ENCODE results near the gene SPIB.

The SPIB gene

DNA sequence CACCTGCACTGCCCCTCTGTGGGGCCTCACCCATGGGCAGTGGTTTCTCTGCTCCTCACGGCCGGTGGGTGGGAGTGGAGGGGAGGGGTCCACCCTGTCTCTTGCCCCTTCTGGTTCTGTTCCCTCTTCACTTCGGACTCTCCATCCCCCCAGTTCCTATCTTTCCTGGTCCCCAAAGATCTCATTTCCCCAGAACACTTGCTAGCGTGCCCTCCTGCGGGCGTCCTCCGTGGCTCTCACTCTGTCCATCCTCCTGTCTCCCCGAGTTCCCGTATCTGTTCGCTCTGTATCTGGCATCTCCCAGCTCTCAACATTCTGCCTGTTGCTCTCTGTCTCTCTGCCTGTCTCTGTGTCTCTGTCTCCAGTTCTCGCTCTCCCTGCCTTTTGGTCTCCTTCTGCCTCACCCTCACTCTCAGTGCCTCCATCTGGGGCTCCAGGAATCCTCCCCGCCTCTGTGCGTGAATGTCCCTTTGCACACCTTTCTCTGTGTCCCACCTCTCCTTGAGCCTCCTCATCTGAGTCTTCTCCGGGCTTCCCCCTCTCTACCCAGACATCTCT lies 363 bp downstream of the SPIB start:
- DNase-seq (ENCODE audit: low read depth in 2 of 2) = no peak

DNA sequence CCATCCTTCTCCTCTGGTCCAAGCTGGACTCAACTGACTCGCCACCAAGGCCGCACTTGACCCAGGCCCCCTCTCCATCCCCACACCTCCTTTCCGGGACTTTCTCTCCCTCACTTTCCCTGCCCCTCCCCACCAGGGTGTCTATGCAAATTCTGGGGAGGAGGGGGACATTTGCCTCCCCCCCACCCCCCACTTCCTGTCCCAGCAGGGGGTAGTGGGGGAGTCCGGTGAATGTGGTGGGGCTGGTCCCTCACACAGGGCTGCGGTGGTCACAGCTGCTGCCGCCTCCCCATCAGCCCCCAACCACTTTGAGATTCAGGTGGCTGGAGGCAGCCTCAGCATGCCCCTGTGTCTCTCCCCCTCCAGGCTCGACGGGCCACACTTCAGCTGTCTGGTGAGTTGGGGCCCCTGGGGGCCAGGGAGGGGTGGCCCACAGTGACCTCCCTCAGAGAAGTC lies 870 bp downstream of the SPIB start:
- no peak for DNase-seq (ENCODE audit: low read depth in 2 of 2)

DNA sequence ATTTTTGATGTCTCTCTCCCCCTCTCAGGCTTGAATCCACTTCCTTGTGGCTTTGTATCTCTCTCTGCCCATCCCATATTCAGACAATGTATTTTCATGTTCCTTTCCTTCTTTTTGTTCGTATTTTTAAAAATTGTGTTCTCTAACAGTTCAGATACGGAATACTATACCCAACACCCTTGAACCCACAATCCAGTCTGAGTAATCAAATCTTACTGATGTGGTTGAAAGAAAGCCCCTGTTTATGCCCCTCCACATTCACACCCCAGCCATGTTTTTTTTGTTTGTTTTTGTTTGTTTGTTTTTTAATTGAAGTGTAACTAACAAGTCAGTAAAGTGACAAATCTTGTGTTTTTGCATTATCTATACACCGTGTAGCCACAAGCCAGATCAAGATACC lies 1.4 kb downstream of the SPIB start:
- no peak for DNase-seq (ENCODE audit: low read depth in 2 of 2)

DNA sequence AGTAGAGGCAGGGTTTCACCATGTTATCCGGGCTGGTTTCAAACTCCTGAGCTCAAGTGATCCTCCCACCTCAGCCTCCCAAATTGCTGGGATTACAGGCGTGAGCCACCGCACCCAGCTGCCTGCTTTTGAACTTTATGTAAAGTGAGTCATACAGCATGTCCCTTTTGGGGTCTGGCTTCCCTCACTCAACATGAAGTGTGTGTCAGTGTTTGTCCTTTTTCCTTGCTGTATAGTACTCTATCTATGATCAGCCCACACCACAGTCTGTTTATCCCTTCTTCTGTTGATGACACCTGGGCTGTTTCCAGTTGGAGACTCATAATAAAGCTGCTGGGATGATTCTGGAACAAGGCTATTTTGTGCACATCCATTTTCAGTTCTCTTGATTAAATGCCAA lies 2.1 kb downstream of the SPIB start:
- no peak for DNase-seq (ENCODE audit: low read depth in 2 of 2)

DNA sequence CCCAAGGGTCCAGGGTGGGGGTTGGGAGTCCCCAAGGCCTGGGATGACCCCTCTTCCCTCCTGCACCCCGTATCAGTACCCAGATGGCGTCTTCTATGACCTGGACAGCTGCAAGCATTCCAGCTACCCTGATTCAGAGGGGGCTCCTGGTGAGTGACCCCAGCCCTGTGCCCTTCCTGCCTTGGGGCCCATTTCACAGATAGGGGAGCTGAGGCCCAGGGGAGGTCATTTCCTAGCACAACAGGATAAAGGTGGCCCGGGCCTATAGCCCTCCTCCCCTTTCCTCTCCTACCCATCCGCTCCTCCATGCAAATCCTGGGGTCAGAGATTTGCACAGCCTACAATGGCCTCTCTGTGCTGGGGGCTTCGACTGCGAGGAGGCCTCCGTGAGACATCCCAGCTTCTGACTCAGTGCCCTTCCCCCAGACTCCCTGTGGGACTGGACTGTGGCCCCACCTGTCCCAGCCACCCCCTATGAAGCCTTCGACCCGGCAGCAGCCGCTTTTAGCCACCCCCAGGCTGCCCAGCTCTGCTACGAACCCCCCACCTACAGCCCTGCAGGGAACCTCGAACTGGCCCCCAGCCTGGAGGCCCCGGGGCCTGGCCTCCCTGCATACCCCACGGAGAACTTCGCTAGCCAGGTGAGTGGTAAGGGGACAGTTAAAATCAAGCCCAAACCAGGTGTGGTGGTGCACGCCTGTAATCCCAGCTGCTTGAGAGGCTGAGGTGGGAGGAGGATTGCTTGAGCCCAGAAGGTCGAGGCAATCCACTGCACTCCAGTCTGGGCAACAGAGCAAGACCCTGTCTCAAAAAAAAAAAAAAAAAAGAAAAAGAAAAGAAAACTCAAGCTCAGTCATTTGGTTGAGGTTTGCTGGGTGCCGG lies 3.9 kb downstream of the SPIB start:
- DNase-seq (ENCODE audit: low read depth in 2 of 2) = no peak

DNA sequence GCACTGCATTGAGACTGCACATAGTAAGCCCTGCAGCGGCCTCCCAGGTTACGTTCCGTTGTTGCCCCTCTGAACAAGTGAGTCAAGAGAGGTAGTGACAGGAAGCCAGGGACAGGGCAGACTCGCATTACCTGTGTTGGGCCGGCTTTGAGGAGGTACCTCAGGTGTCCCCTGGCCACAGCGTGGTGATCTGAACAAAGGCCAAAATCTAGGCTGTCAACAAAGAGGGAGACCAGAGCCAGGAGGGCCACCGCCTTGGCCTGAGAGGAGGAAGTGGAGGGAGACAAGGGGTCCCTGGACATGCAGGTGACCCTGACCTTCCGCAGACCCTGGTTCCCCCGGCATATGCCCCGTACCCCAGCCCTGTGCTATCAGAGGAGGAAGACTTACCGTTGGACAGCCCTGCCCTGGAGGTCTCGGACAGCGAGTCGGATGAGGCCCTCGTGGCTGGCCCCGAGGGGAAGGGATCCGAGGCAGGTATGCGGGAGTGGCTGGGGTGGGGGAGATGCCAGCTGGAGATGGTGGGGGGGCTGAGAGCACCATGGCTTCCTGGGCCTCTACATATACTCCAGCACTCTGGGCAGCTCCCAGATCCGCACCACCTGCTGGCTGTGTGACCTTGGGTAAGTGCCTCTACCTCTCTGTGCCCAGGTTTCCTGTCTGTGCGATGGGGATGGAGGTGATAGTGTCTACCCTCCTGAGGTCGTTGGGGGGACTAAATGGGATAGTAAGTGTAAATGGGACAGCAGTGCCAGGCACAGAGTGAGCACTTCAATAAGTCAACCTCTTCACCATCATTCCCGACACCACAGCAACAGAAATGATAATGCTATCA lies 4.8 kb downstream of the SPIB start:
- DNase-seq (ENCODE audit: low read depth in 2 of 2) = no peak

DNA sequence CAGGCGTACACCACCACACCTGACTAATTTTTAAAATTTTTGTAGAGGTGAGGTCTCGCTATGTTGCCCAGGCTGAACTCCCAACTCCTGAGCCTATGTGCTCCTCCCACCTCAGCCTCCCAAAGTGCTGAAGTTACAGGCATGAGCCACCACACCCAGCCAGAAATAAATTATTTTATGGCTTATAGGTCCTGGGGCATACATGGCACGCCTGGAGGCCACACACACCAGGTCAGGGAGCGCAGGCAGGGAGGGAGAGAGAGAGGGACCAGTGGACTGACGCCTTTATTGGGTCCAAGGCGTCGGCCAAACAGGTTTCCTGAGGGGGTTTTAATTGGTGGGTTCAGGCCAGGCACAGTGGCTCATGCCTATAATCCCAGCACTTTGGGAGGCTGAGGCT lies 6.8 kb downstream of the SPIB start:
- no peak for DNase-seq (ENCODE audit: low read depth in 2 of 2)

DNA sequence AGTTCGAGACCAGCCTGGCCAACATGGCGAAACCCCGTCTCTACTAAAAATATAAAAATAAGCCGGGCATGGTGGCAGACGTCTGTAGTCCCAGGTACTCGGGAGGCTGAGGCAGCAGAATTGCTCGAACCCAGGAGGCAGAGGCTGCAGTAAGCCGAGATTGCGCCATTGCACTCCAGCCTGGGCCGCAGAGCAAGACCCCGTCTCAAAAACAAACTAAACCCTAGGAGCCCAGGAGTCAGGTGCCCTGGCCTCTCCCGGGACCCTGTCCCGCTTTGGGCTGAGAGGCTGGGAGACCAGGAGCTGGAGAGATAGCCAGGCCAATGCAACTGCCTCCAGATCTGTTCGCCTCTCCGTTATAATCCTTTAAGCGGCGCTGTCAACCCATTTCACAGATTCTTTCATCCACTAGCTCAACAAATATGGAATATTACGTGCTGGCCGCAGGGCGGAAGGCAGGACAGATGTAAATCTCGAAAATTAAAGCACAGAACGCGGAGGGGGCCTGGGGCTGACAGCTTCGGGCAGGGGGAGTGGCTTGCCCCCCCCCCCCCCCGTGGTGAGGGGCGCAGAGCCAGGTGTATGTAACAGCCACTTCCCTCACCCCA lies 8.7 kb downstream of the SPIB start:
- no peak for DNase-seq (ENCODE audit: low read depth in 2 of 2)

DNA sequence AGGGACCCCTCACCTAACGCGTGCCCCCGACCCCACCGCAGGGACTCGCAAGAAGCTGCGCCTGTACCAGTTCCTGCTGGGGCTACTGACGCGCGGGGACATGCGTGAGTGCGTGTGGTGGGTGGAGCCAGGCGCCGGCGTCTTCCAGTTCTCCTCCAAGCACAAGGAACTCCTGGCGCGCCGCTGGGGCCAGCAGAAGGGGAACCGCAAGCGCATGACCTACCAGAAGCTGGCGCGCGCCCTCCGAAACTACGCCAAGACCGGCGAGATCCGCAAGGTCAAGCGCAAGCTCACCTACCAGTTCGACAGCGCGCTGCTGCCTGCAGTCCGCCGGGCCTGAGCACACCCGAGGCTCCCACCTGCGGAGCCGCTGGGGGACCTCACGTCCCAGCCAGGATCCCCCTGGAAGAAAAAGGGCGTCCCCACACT lies 9.3 kb downstream of the SPIB start:
- no peak for DNase-seq (ENCODE audit: low read depth in 2 of 2)

DNA sequence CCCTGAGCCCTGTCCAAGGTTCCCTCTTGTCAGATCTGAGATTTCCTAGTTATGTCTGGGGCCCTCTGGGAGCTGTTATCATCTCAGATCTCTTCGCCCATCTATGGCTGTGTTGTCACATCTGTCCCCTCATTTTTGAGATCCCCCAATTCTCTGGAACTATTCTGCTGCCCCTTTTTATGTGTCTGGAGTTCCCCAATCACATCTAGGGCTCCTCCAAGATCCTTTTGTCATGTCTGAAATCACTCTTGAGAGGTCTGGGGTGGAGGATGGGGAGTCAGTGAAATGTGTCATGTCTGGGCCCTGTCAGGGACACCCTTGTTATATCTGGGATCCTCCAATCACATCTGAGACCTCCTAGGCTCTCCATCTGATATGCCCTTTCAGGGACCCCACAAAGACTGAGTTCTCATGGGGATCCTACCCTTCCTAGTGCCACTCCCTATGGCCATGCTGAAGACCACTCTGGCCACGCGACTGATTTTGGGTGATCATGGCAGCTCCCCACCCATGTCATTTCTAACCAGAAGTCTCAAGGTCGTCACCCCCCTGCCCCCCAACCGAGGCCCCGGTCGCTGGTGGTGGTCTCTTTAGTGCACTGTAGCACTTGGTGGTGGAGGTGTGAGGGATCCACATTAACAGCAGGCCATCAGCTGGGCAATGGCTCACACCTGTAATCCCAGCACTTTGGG lies 10.2 kb downstream of the SPIB start:
- DNase-seq (ENCODE audit: low read depth in 2 of 2) = no peak

DNA sequence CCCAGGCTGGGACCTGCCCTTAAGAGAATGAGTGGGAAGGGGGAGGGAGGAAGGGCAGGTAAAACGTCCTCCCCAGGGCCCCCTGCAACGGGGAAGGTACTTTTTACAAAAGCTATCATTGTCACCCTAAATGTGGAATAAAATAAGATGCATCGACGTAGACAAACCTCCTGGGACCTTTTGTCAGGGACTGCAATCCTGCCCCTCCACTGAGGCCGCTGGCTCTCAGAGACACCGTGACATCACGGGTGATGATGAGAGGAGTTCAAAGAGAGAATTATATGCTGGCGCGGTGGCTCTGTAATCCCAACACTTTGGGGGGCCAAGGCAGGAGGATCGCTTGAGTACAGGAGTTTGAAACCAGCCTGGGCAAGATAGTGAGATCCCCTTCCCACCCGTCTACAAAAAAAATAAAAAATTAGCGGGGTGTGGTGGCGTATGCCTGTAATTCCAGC lies 12.2 kb downstream of the SPIB start:
- DNase-seq (ENCODE audit: low read depth in 2 of 2) = no peak

DNA sequence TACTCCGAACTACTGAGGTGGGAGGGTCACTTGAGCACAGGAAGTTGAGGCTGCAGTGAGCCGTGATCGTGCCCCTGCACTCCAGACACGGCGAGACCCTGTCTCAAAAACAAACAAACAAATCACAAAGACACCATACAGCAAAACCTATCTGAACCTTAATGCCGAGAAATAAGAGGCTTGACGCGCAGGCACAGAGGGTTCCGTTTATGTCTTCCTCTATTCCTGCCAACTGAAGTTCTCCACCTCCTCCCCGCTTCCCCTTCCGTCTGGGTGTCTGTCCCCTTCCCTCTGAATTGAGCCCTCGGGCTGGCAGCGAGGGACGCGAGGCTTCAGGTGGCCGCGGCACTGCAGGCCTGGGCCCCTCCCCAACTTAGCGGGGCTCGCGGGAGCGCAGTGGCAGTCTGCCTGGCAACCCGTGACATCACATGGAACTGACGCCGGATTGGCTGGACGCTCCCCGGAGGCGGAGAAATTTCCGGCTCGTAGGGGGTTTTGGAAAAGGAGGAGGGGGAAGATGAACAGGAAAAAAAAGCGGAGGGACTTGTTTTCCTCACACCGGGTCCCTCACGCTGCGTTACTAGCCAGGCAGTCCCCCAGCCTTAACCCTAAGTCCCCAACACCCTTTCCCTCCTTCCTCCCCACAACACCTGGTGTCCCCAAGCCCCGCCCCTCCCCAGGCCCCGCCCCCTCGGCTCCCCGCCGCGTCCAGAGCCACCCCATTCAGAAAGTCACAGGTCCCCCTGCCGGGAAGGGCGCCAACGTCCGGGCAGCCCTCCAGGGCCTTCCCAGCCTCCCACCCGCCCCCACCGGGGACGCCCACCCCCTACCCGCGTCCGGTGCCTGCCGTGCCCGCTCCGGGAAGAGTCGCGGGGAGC lies 12.8 kb downstream of the SPIB start:
- peak; percentile 55 to 84 for DNase-seq (ENCODE audit: low read depth in 2 of 2)

DNA sequence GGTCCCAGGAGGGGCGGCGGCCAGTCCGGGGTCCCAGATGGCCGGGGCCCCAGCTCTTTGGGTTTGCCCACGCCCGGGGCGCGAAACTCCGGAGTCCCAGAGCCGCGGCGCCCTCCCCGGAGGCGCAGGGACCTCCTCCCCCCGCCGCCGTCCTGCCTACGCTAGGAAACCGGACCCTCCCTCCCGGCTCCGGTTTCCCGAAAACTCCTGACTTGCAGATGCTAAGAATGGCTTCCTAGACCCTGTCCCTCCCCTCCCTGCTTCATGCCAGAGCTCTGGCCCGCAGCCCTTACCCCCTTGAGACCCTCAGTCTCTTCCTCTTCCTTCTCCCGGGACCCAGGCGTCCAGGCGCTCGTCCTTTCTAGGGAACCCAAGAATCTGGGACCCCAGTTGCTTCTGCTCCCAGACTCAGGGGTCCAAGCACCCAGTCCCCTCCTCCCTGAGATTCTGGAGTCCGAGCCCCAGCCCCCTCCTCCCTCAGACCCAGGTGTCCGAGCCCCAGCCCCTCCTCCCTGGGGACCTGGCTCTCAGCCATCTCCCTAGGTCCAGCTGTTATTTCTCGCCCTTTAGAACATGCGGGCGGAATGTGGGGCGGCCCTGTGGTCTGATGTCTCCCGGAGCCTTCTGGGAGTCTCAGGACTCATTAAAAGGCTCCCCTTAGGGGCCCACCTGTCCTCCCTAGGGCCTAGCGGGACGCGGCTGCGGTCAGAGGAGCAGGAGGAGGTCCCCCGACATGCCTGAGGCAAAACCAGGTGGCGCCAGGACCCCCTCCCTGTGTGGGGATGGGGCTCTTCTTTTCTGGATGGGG lies 13.7 kb downstream of the SPIB start, which contains the start of gene MYBPC2:
MYBPC2 (plus strand) TSS at position 672 of the 808 bp plus-strand sequence; CDS start at position 734, 62 bp downstream.
- DNase-seq (ENCODE audit: low read depth in 2 of 2) = no peak

DNA sequence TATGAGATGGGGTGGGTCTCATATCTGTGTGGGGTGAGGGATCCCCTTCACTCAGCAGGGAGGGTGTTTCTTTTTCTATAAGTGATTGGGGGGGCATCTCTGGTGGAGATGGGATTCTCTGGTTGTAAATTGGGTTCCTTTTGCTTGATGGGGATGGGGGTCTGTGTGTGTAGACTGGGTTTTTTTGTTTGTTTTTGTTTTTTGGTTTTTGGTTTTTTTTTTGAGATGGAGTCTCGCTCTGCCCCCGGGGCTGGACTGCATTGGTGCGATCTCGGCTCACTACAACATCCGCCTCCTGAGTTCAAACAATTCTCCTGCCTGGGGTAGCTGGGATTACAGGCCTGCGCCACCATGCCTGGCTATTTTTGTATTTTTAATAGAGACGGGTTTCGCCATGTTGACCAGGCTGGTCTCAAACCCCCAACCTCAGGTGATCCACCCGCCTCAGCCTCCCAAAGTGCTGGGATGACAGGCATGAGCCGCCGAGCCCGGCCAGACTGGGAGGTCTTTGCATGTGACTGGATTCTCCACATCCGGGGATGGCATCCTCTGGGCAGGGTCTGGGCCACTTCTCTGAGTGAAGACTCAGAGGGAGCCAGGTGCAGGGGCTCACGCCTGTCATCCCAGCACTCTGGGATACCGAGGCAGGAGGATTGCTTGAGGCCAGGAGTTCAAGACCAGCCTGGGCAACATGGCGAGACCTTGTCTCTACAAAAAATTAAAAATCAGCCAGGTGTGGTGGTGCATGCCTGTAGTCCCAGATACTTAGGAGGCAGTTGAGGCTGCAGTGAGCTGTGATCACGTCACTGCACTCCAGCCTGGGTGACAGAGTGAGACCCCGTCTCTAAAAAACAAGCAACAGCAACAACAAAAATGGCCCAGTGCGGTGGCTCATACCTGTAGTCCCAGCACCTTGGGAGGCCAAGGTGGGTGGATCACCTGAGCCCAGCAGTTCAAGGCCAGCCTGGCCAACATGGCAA lies 14.8 kb downstream of the SPIB start:
- no peak for DNase-seq (ENCODE audit: low read depth in 2 of 2)

DNA sequence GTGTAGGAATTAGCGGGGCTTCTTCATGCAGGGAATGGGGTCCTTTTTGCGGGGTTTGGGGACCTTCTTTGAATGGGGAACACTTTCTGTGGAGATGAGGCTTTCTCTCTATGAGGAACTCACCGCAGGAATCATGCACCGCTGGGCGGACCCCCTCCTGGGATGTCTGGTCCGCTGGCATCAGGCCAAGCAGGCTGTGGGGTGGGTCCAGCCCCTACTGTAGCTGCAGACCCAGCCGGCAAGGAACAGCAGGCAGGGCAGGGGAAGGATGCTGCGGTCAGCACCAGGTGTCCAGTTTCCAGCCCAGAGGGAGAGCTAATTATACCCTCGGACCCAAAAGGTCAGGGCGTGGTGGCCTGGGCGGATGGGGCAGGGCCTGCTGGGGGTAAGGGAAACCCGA lies 15.8 kb downstream of the SPIB start:
- no peak for DNase-seq (ENCODE audit: low read depth in 2 of 2)

DNA sequence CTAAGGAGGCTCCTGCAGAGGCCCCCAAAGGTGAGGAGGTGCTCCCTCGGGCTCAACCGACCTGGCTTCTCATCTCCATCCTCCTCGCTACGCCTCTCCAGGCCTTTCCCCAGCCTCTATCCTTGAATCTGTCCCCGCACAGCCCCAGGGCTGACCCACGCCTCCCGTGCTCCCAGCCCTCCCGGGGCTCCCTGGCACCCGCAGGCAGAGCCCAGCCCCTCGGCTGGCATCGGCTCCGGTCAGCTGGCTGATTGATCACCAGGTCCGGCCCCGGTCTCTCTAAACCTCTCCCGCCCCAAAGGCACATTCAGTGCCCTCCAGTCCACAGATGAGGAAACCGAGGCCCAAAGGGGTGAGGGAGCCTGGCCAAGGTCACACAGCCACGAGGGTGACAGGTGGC lies 16.5 kb downstream of the SPIB start:
- DNase-seq (ENCODE audit: low read depth in 2 of 2) = no peak

DNA sequence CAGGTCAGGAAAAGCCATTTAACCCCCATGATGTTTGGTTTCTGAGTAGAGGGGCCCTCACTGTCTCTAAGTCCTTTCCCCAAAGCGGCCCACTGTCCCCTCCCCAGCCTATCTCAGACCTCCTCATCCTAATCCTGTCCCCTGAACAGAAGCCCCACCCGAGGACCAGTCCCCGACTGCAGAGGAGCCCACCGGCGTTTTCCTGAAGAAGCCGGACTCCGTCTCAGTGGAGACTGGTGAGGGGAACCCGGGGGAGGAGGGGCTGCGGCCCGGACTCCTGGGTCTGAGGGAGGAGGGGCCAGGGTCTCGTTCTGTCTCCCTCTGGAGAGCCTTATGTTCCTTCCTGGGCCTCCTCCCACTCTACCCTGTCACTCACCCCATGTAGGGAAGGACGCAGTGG lies 16.9 kb downstream of the SPIB start:
- no peak for DNase-seq (ENCODE audit: low read depth in 2 of 2)

DNA sequence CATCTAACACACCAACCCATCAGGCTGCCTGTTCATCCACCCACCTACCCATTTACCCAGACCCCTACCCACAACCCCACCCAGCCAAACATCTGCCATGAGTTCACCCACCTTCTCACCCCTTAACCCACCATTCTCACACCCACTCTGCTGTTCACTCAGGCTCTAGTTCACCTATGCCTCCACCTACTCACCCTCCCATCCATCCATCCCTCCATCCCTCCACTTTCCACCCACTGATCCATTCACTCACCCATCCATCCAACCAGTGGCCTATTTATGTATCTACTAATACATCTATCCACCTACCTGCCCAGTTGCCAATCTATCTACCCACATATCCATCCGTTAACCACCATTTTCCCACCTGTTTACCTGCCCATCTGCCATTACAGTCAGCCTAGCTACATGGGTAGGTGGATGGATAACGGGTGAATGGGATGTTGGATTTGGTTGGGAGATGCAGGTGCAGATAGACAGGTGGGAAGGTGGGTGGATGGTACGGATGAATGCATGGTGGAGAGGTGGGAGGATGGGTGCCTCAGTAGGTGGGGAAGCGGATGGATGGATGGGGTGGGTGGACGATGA lies 19.2 kb downstream of the SPIB start:
- DNase-seq (ENCODE audit: low read depth in 2 of 2) = no peak

Measured in stimulated activated CD4-positive, alpha-beta T cell treated with anti-CD3 and anti-CD28 coated beads, Interleukin-1b, Interleukin-23, amount 100 ng/mL, for 1 hour (primary cell).